Fibroblast of lung (primary cell): ENCODE data around the gene CROT. TPM values are rescaled to one million over a fixed set of nuclear protein-coding genes. Genes with fewer than 3 reads are reported as not detected.
A peak's percentile ranks its signal among the peaks of the same experiment; 100 is the strongest.

Experiments used
- DNase-seq, 2 donors: peaks; one replicate each; pipeline versions ENCODE4 v3.0.0 to v3.0.0-alpha.2; 2010; ENCODE audit warnings: low read depth in 2 of 2
- H2AFZ ChIP-seq: 2 replicates; pipeline ENCODE4 v1.5.1; 2012; ENCODE audit warnings: low read length, control low read depth, inconsistent platforms
- H3K27ac ChIP-seq: 2 replicates; pipeline ENCODE4 v1.5.1; 2011; ENCODE audit warnings: low read length, control low read depth; ENCODE audit not compliant: insufficient read depth
- H3K27me3 ChIP-seq: 2 replicates; pipeline ENCODE4 v1.5.1; 2011; ENCODE audit warnings: mild to moderate bottlenecking, low read length; ENCODE audit not compliant: control insufficient read depth, insufficient read depth
- H3K36me3 ChIP-seq: 2 replicates; pipeline ENCODE4 v1.5.1; 2011; ENCODE audit warnings: low read length; ENCODE audit not compliant: control insufficient read depth, insufficient read depth
- H3K4me1 ChIP-seq: 2 replicates; pipeline ENCODE4 v1.5.1; 2011; ENCODE audit warnings: low read length; ENCODE audit not compliant: control insufficient read depth, insufficient read depth; ENCODE audit errors: extremely low read depth
- H3K4me2 ChIP-seq: 2 replicates; pipeline ENCODE4 v1.5.1; 2011; ENCODE audit warnings: low read length, control low read depth; ENCODE audit not compliant: insufficient read depth; ENCODE audit errors: extremely low read depth
- H3K4me3 ChIP-seq, 4 experiments: fragments of 200-600 bp in 1 of 4; sonication (generic) in 1 of 4; replicated peaks in 1 of 4; 2 replicates each; pipeline ENCODE4 v1.5.1; 2011 to 2016; ENCODE audit warnings: low read length in 4 of 4, low read depth in 3 of 4, mild to moderate bottlenecking in 3 of 4, control low read depth in 2 of 4, inconsistent platforms in 1 of 4, mixed read lengths in 1 of 4; ENCODE audit not compliant: insufficient read depth in 1 of 4; ENCODE audit errors: control extremely low read depth in 1 of 4
- H3K79me2 ChIP-seq: 2 replicates; pipeline ENCODE4 v1.5.1; 2012; ENCODE audit warnings: mild to moderate bottlenecking, low read length, inconsistent platforms; ENCODE audit not compliant: control insufficient read depth, insufficient read depth
- H3K9ac ChIP-seq: 2 replicates; pipeline ENCODE4 v1.5.1; 2011; ENCODE audit warnings: mild to moderate bottlenecking, low read length, control low read depth; ENCODE audit not compliant: insufficient read depth
- H3K9me3 ChIP-seq: 2 replicates; pipeline ENCODE4 v1.5.1; 2012; ENCODE audit warnings: low read depth, low read length; ENCODE audit not compliant: control insufficient read depth, insufficient read depth
- H4K20me1 ChIP-seq: 2 replicates; pipeline ENCODE4 v1.5.1; 2011; ENCODE audit warnings: low read length; ENCODE audit not compliant: control insufficient read depth, insufficient read depth; ENCODE audit errors: extremely low read depth
- CTCF ChIP-seq, 2 donors: IDR thresholded peaks in 1 of 2; conservative IDR thresholded peaks in 1 of 2; 1 replicate in 1 of 2; 2 replicates in 1 of 2; pipeline ENCODE4 v1.5.1; 2011 to 2012; ENCODE audit warnings: low read length in 2 of 2, control low read depth in 1 of 2, inconsistent platforms in 1 of 2, low read depth in 1 of 2, mild to moderate bottlenecking in 1 of 2
- EZH2 ChIP-seq: IDR thresholded peaks from 2 replicates; pipeline ENCODE4 v1.5.1; 2012; ENCODE audit warnings: low read length, control low read depth, mild to moderate bottlenecking; ENCODE audit errors: missing control alignments
- polyA plus RNA-seq, 2 donors: library from polyadenylated mRNA; depleted of rRNA in 1 of 2; stranded (reverse) in 1 of 2; unstranded in 1 of 2; fragments of >200 nt; gene quantifications; 2 replicates each; pipeline ENCODE4 v1.2.1, GENCODE V29; 2011 to 2012; ENCODE audit warnings: missing spikeins in 1 of 2
- total RNA-seq: library from RNA; depleted of rRNA; stranded (reverse); fragments of >200 nt; gene quantifications from 2 replicates; pipeline ENCODE4 v1.2.1, GENCODE V29; 2014

CROT gene
- total and polyA plus RNA-seq, 2 donors (not counting 1 experiment from before 2014, with no cell fraction given) = 13.1 to 23.0 TPM

GRCh38 chr7:87322912-87323311, 22.6 kb upstream of the CROT start:
- H3K4me1 ChIP-seq = peaks cover 2% of the 10 kb centered on the region
- DNase-seq = no peak
- no peaks in the 10 kb centered on the region for H3K27me3 ChIP-seq
- no peaks in the 10 kb centered on the region for H3K9me3 ChIP-seq
- H3K4me3 ChIP-seq = no peak overlapping the region
- H3K79me2 ChIP-seq = no peaks in the 10 kb centered on the region
- H3K36me3 ChIP-seq = no peaks in the 10 kb centered on the region
- H2AFZ ChIP-seq = no peak overlapping the region
- TF ChIP-seq EZH2 = no peak
- TF ChIP-seq CTCF (conservative IDR thresholded peaks at IDR 0.05 in 1 of 2, IDR thresholded peaks at IDR 0.05 in 1 of 2; ENCODE audit: low read depth in 1 of 2, low read length in 2 of 2) = no peak
- no peak overlapping the region for H3K4me2 ChIP-seq
- H4K20me1 ChIP-seq = no peaks in the 10 kb centered on the region
- H3K9ac ChIP-seq = no peak overlapping the region
- no peak overlapping the region for H3K27ac ChIP-seq

GRCh38 chr7:87325576-87326370, 19.7 kb upstream of the CROT start:
- H2AFZ ChIP-seq = no peak overlapping the region
- TF ChIP-seq EZH2 (no peak), CTCF (conservative IDR thresholded peaks at IDR 0.05 in 1 of 2, IDR thresholded peaks at IDR 0.05 in 1 of 2; ENCODE audit: low read depth in 1 of 2, low read length in 2 of 2) (no peak)
- no peaks in the 10 kb centered on the region for H4K20me1 ChIP-seq
- H3K27ac ChIP-seq = no peak overlapping the region
- peaks cover 3% of the 10 kb centered on the region for H3K9me3 ChIP-seq
- H3K4me2 ChIP-seq = no peak overlapping the region
- no peak for DNase-seq
- no peaks in the 10 kb centered on the region for H3K27me3 ChIP-seq
- no peaks in the 10 kb centered on the region for H3K36me3 ChIP-seq
- H3K9ac ChIP-seq = no peak overlapping the region
- H3K79me2 ChIP-seq = no peaks in the 10 kb centered on the region
- no peaks in the 10 kb centered on the region for H3K4me1 ChIP-seq
- no peak overlapping the region for H3K4me3 ChIP-seq

- Histone ChIP-seq H3K79me2 (no peaks in the 10 kb centered on the region), H3K9me3 (peaks cover 3% of the 10 kb centered on the region), H3K36me3 (no peaks in the 10 kb centered on the region), H3K27ac (no peak overlapping the region), H4K20me1 (no peaks in the 10 kb centered on the region), H3K27me3 (no peaks in the 10 kb centered on the region), H3K9ac (no peak overlapping the region), H3K4me3 (no peak overlapping the region), H3K4me2 (no peak overlapping the region), H2AFZ (no peak overlapping the region), H3K4me1 (no peaks in the 10 kb centered on the region)
- DNase-seq = peak; percentile 50 to 62
- TF ChIP-seq CTCF (conservative IDR thresholded peaks at IDR 0.05 in 1 of 2, IDR thresholded peaks at IDR 0.05 in 1 of 2; ENCODE audit: low read depth in 1 of 2, low read length in 2 of 2) (no peak), EZH2 (no peak)
Observed at GRCh38 chr7:87328281-87328680, 17.2 kb upstream of the CROT start.
